ENCODE results near the gene CTNND2.

Gene CTNND2

GRCh38 chr5:11522796-11523195, 381.4 kb downstream of the CTNND2 start:
- DNase-seq (ENCODE audit: low read depth in 3 of 3), result no peak

- DNase-seq (ENCODE audit: low read depth in 3 of 3), result no peak
Measured at GRCh38 chr5:11520241-11520930, 383.9 kb downstream of the CTNND2 start.

GRCh38 chr5:11519236-11519635, 385.0 kb downstream of the CTNND2 start:
- no peak for DNase-seq (ENCODE audit: low read depth in 3 of 3)

- DNase-seq (ENCODE audit: low read depth in 3 of 3), result no peak
Measured at GRCh38 chr5:11518676-11519075, 385.6 kb downstream of the CTNND2 start.

- no peak for DNase-seq (ENCODE audit: low read depth in 3 of 3)
Measured at GRCh38 chr5:11514705-11515432, 389.4 kb downstream of the CTNND2 start.

GRCh38 chr5:11511878-11512277, 392.4 kb downstream of the CTNND2 start:
- DNase-seq (ENCODE audit: low read depth in 3 of 3), result no peak

GRCh38 chr5:11510889-11511288, 393.4 kb downstream of the CTNND2 start:
- no peak for DNase-seq (ENCODE audit: low read depth in 3 of 3)

GRCh38 chr5:11509793-11510192, 394.5 kb downstream of the CTNND2 start:
- no peak for DNase-seq (ENCODE audit: low read depth in 3 of 3)

- no peak for DNase-seq (ENCODE audit: low read depth in 3 of 3)
Measured at GRCh38 chr5:11507156-11507910, 396.9 kb downstream of the CTNND2 start.

GRCh38 chr5:11504886-11505193, 399.4 kb downstream of the CTNND2 start:
- no peak for DNase-seq (ENCODE audit: low read depth in 3 of 3)

GRCh38 chr5:11504065-11504885, 400.0 kb downstream of the CTNND2 start:
- DNase-seq (ENCODE audit: low read depth in 3 of 3), result no peak

- DNase-seq (ENCODE audit: low read depth in 3 of 3), result no peak
Measured at GRCh38 chr5:11502783-11503182, 401.5 kb downstream of the CTNND2 start.

GRCh38 chr5:11497651-11498050, 406.6 kb downstream of the CTNND2 start:
- no peak for DNase-seq (ENCODE audit: low read depth in 3 of 3)

GRCh38 chr5:11496137-11496719, 408.0 kb downstream of the CTNND2 start:
- DNase-seq (ENCODE audit: low read depth in 3 of 3), result no peak

- no peak for DNase-seq (ENCODE audit: low read depth in 3 of 3)
Measured at GRCh38 chr5:11494340-11494739, 409.9 kb downstream of the CTNND2 start.

- DNase-seq (ENCODE audit: low read depth in 3 of 3), result no peak
Measured at GRCh38 chr5:11491404-11492075, 412.7 kb downstream of the CTNND2 start.

- DNase-seq (ENCODE audit: low read depth in 3 of 3), result no peak
Measured at GRCh38 chr5:11483630-11484029, 420.6 kb downstream of the CTNND2 start.

GRCh38 chr5:11482011-11482410, 422.2 kb downstream of the CTNND2 start:
- no peak for DNase-seq (ENCODE audit: low read depth in 3 of 3)

GRCh38 chr5:11477786-11478185, 426.5 kb downstream of the CTNND2 start:
- no peak for DNase-seq (ENCODE audit: low read depth in 3 of 3)

GRCh38 chr5:11476866-11477265, 427.4 kb downstream of the CTNND2 start:
- DNase-seq (ENCODE audit: low read depth in 3 of 3), result no peak
